ENCODE results near the gene SH3BP2.

GRCh38 chr4:2860391-2861348, 67.8 kb downstream of the SH3BP2 start:
- TF ChIP-seq SIN3A (IDR thresholded peaks at IDR 0.05; ENCODE audit: borderline replicate concordance, insufficient read depth, low read length) (no peak), POLR2AphosphoS5 (IDR thresholded peaks at IDR 0.05; ENCODE audit: low read depth, low read length) (no peak), REST (IDR thresholded peaks at IDR 0.05; ENCODE audit: insufficient read depth in 1 of 2, low read depth in 2 of 2, low read length in 2 of 2) (no peak), TAF1 (IDR thresholded peaks at IDR 0.05; ENCODE audit: borderline replicate concordance, insufficient read depth, low read length) (no peak), FOXP2 (optimal IDR thresholded peaks at IDR 0.05; ENCODE audit: borderline replicate concordance, extremely low read depth, extremely low read length, insufficient read depth) (no peak)

All from PFSK-1 (cell line).